ENCODE data around the gene STIM2.

GRCh38 chr4:26839016-26839415 lies 21.6 kb upstream of the STIM2 start:
- no peak for TF ChIP-seq CTCF (IDR thresholded peaks at IDR 0.05; ENCODE audit: borderline replicate concordance, extremely low read depth, low read length, poor library complexity, severe bottlenecking)
- no peak for TF ChIP-seq EZH2 (IDR thresholded peaks at IDR 0.05; ENCODE audit: borderline replicate concordance, low read depth, low read length, severe bottlenecking)

Measured in DND-41 (cell line).